ENCODE measurements around the gene CD99.

- TF ChIP-seq MYBL2 (IDR thresholded peaks at IDR 0.05; ENCODE audit: low read depth) (no peak), MYBL2 (CRISPR knock-in tag; IDR thresholded peaks at IDR 0.05; ENCODE audit: borderline replicate concordance) (no peak), TFAM (CRISPR knock-in tag; conservative IDR thresholded peaks at IDR 0.05) (no peak), ATF7 (IDR thresholded peaks at IDR 0.05) (no peak), ARID2 (IDR thresholded peaks at IDR 0.05) (no peak), FOXK2 (conservative IDR thresholded peaks at IDR 0.05 in 1 of 2, IDR thresholded peaks at IDR 0.05 in 1 of 2; ENCODE audit: low read depth in 2 of 2) (no peak), CBX3 (IDR thresholded peaks at IDR 0.05; ENCODE audit: borderline replicate concordance in 1 of 2, low read length in 2 of 2) (no peak), WHSC1 (IDR thresholded peaks at IDR 0.05; ENCODE audit: low read length) (no peak)
Measured at GRCh38 chrX:2719774-2720447, 28.8 kb downstream of the CD99 start.
